RWPE1 (cell line): Measurements from ENCODE around the gene GSE1.
A peak's percentile ranks its signal among the peaks of the same experiment; 100 is the strongest.

Experiments used
- CTCF ChIA-PET: fragments of 350-600 bp; sonication (Branson Sonifier 250); formaldehyde crosslinking; extraction: SDS; loops from one replicate; lab custom pipeline; 2021; lab: Yijun Ruan, JAX
- POLR2A ChIA-PET: fragments of 400-600 bp; formaldehyde crosslinking; extraction: SDS; loops from one replicate; lab custom pipeline; 2020; ENCODE audit warnings: antibody characterized with exemption; ENCODE audit not compliant: low non-redundant PET; lab: Yijun Ruan, JAX
- DNase-seq: peaks from one replicate; pipeline ENCODE4 v3.0.0; 2012; ENCODE audit warnings: low spot score
- H3K27ac ChIP-seq: fragments of 450-650 bp; 2 replicates; pipeline ENCODE4 v1.5.1; 2017
- CTCF ChIP-seq: fragments of 450-650 bp; conservative IDR thresholded peaks from 2 replicates; pipeline ENCODE4 v1.5.1; 2017; ENCODE audit warnings: low read depth, mild to moderate bottlenecking

GSE1 gene

GRCh38 chr16:85679870-85680269, 66.7 kb downstream of the GSE1 start:
- DNase-seq = no peak
- CTCF ChIA-PET = no interaction called here
- TF ChIP-seq CTCF = no peak
- H3K27ac ChIP-seq = peak overlapping the region; percentile 19
- POLR2A ChIA-PET = no interaction called here

GRCh38 chr16:85680352-85680944, 67.3 kb downstream of the GSE1 start:
- CTCF ChIA-PET = no interaction called here
- POLR2A ChIA-PET = no interaction called here
- DNase-seq = no peak

GRCh38 chr16:85681255-85681654, 68.1 kb downstream of the GSE1 start:
- DNase-seq = no peak
- ChIA-PET CTCF (no interaction called here), POLR2A (no interaction called here)
- no peak for TF ChIP-seq CTCF
- no peak overlapping the region for H3K27ac ChIP-seq

More at GRCh38 chr16:85680352-85680944, 67.3 kb downstream of the GSE1 start:
- no peak overlapping the region; the same call in 1 of the 2 replicates for H3K27ac ChIP-seq
- TF ChIP-seq CTCF = no peak

GRCh38 chr16:85682516-85682915, 69.4 kb downstream of the GSE1 start:
- DNase-seq = no peak
- ChIA-PET CTCF (interaction anchor here (0.7 to 1.4 kb wide), 3 partner anchors 23 to 51 kb away, joined by 3 to 7 read pairs (median 6); no protein-coding TSS in a partner anchor), POLR2A (interaction anchor here (0.7 kb wide), 1 partner anchor 296 kb away, joined by 3 read pairs; no protein-coding TSS in a partner anchor)
- no peak for TF ChIP-seq CTCF
- peak overlapping the region; percentile 10; the same call in 1 of the 2 replicates for H3K27ac ChIP-seq

GRCh38 chr16:85683363-85683762, 70.2 kb downstream of the GSE1 start:
- ChIA-PET POLR2A (no interaction called here), CTCF (interaction anchor here (1.1 to 1.4 kb wide), 2 partner anchors 24 to 34 kb away, joined by 6 to 7 read pairs; no protein-coding TSS in a partner anchor)
- no peak for TF ChIP-seq CTCF
- no peak for DNase-seq
- H3K27ac ChIP-seq = peak overlapping the region; percentile 10; the same call in 1 of the 2 replicates

GRCh38 chr16:85685251-85685650, 72.1 kb downstream of the GSE1 start:
- ChIA-PET CTCF (no interaction called here), POLR2A (no interaction called here)
- no peak for TF ChIP-seq CTCF
- H3K27ac ChIP-seq = no peak overlapping the region
- DNase-seq = no peak
